GM21360 (cell line): ENCODE data around the gene ATP13A5.
A peak's percentile ranks its signal among the peaks of the same experiment; 100 is the strongest.

ENCODE experiments used
- ATAC-seq: cut with Tn5 transposase; IDR thresholded peaks from one replicate; pipeline ENCODE4 v1.9.1; 2021; ENCODE audit warnings: mild to moderate bottlenecking, moderate library complexity; ENCODE audit not compliant: unreplicated experiment

Gene ATP13A5

GRCh38 chr3:193262707-193263106 lies 115.8 kb downstream of the ATP13A5 start:
- ATAC-seq: no peak

- no peak for ATAC-seq
Measured at GRCh38 chr3:193261970-193262369, 116.6 kb downstream of the ATP13A5 start.

- no peak for ATAC-seq
Measured at GRCh38 chr3:193253986-193254660, 124.4 kb downstream of the ATP13A5 start.

- no peak for ATAC-seq
Measured at GRCh38 chr3:193250492-193250891, 128.1 kb downstream of the ATP13A5 start.

- no peak for ATAC-seq
Measured at GRCh38 chr3:193248848-193249468, 129.6 kb downstream of the ATP13A5 start.

- no peak for ATAC-seq
Measured at GRCh38 chr3:193243571-193243970, 135.0 kb downstream of the ATP13A5 start.

- ATAC-seq: no peak
Measured at GRCh38 chr3:193241716-193242115, 136.8 kb downstream of the ATP13A5 start.

GRCh38 chr3:193240850-193241706 lies 137.5 kb downstream of the ATP13A5 start, which contains the start of gene PLAAT1:
TSS of gene PLAAT1 (plus strand) at chr3:193241222. CDS start at chr3:193255651, 14,429 bp downstream.
- peak; percentile 82 for ATAC-seq

- ATAC-seq: no peak
Measured at GRCh38 chr3:193240436-193240849, 138.1 kb downstream of the ATP13A5 start.

GRCh38 chr3:193237030-193237429 lies 141.5 kb downstream of the ATP13A5 start:
- ATAC-seq: no peak

GRCh38 chr3:193236599-193236998 lies 142.0 kb downstream of the ATP13A5 start:
- ATAC-seq: no peak

GRCh38 chr3:193231201-193231600 lies 147.4 kb downstream of the ATP13A5 start:
- ATAC-seq: no peak

GRCh38 chr3:193230610-193231009 lies 147.9 kb downstream of the ATP13A5 start:
- no peak for ATAC-seq

- ATAC-seq: no peak
Measured at GRCh38 chr3:193229851-193230420, 148.6 kb downstream of the ATP13A5 start.

- no peak for ATAC-seq
Measured at GRCh38 chr3:193228206-193228605, 150.3 kb downstream of the ATP13A5 start.

- no peak for ATAC-seq
Measured at GRCh38 chr3:193225302-193226125, 153.0 kb downstream of the ATP13A5 start.
